Tibial artery (tissue), 4 donors: Measurements from ENCODE around the gene DDC.
"Not testable (repeated sequence)": the region's sequence is repeated elsewhere in the genome, so short reads cannot be mapped to it uniquely, and the experiment has no call there.

ENCODE experiments used
- DNase-seq, 2 donors: peaks; one replicate each; pipeline ENCODE4 v3.0.0-alpha.2; 2019
- H3K27ac ChIP-seq, 2 donors: fragments of 200-600 bp; sonication (generic) in 1 of 2; 1 replicate in 1 of 2; 2 replicates in 1 of 2; pipeline ENCODE4 v1.5.1; 2018 to 2019; ENCODE audit warnings: mild to moderate bottlenecking in 1 of 2
- H3K27me3 ChIP-seq, 2 donors: fragments of 200-600 bp; sonication (generic) in 1 of 2; one replicate each; pipeline versions ENCODE4 v1.5.1 to v1.6.0; 2016 to 2019
- H3K36me3 ChIP-seq, 3 donors: fragments of 200-600 bp; sonication (generic) in 2 of 3; one replicate each; pipeline ENCODE4 v1.5.1; 2016 to 2019; ENCODE audit warnings: mild to moderate bottlenecking in 2 of 3
- H3K4me1 ChIP-seq, 4 donors: fragments of 200-600 bp; sonication (generic) in 2 of 4; 1 replicate in 3 of 4; 2 replicates in 1 of 4; pipeline ENCODE4 v1.5.1; 2016 to 2019
- H3K4me3 ChIP-seq, 2 donors: fragments of 200-600 bp; sonication (generic) in 1 of 2; 1 replicate in 1 of 2; 2 replicates in 1 of 2; pipeline ENCODE4 v1.5.1; 2018 to 2019; ENCODE audit warnings: mild to moderate bottlenecking in 2 of 2
- H3K9me3 ChIP-seq, 3 donors: fragments of 200-600 bp; sonication (generic) in 1 of 3; one replicate each; pipeline ENCODE4 v1.5.1; 2016 to 2019
- CTCF ChIP-seq, 2 experiments: fragments of 200-600 bp in 1 of 2; fragments of 450-650 bp in 1 of 2; IDR thresholded peaks; one replicate each; pipeline ENCODE4 v1.5.1; 2017 to 2019; ENCODE audit warnings: antibody characterized with exemption in 2 of 2, mild to moderate bottlenecking in 1 of 2, moderate library complexity in 1 of 2
- intact Hi-C: fragments of 100-400 bp; cut with DNase I; formaldehyde crosslinking; loops from one replicate; pipeline ENCODE4 v1.15.0; 2023; ENCODE audit warnings: low total_unique reads

The DDC gene

GRCh38 chr7:50531928-50532327, 33.3 kb downstream of the DDC start:
- DNase-seq = no peak
- intact Hi-C loops = no loop called here
- no peaks in the 10 kb centered on the region for H3K9me3 ChIP-seq
- H3K27ac ChIP-seq = no peak overlapping the region
- TF ChIP-seq CTCF (IDR thresholded peaks at IDR 0.05) = no peak
- H3K36me3 ChIP-seq = no peaks in the 10 kb centered on the region
- H3K27me3 ChIP-seq = peaks cover 0 to 18% of the 10 kb centered on the region in 2 donors
- H3K4me1 ChIP-seq = no peaks in the 10 kb centered on the region
- H3K4me3 ChIP-seq = no peak overlapping the region

GRCh38 chr7:50531401-50531911, 33.7 kb downstream of the DDC start:
- no peak for DNase-seq

GRCh38 chr7:50530766-50531165, 34.4 kb downstream of the DDC start:
- Histone ChIP-seq H3K4me3 (no peak overlapping the region), H3K4me1 (no peaks in the 10 kb centered on the region), H3K27me3 (peaks cover 0 to 18% of the 10 kb centered on the region in 2 donors), H3K36me3 (no peaks in the 10 kb centered on the region), H3K9me3 (peaks cover 0 to under 1% (median 0%) of the 10 kb centered on the region in 3 donors), H3K27ac (no peak overlapping the region)
- DNase-seq = no peak
- no peak for TF ChIP-seq CTCF (IDR thresholded peaks at IDR 0.05)
- intact Hi-C loops = no loop called here

More at GRCh38 chr7:50531401-50531911, 33.7 kb downstream of the DDC start:
- Histone ChIP-seq H3K27ac (no peak overlapping the region), H3K36me3 (no peaks in the 10 kb centered on the region), H3K4me3 (no peak overlapping the region), H3K4me1 (no peaks in the 10 kb centered on the region), H3K27me3 (peaks cover 0 to 18% of the 10 kb centered on the region in 2 donors), H3K9me3 (no peaks in the 10 kb centered on the region)
- no peak for TF ChIP-seq CTCF (IDR thresholded peaks at IDR 0.05)
- intact Hi-C loops = no loop called here

GRCh38 chr7:50529093-50529862, 35.9 kb downstream of the DDC start:
- H3K4me1 ChIP-seq = no peaks in the 10 kb centered on the region
- peaks cover 0 to 7% (median 0%) of the 10 kb centered on the region in 3 donors for H3K9me3 ChIP-seq
- H3K36me3 ChIP-seq = no peaks in the 10 kb centered on the region
- H3K27ac ChIP-seq = no peak overlapping the region
- peaks cover 0 to 18% of the 10 kb centered on the region in 2 donors for H3K27me3 ChIP-seq
- no peak overlapping the region for H3K4me3 ChIP-seq
- DNase-seq = no peak
- no peak for TF ChIP-seq CTCF (IDR thresholded peaks at IDR 0.05)
- intact Hi-C loops = no loop called here

GRCh38 chr7:50528266-50529092, 36.7 kb downstream of the DDC start:
- H3K4me3 ChIP-seq = no peak overlapping the region
- no peak for TF ChIP-seq CTCF (IDR thresholded peaks at IDR 0.05)
- H3K36me3 ChIP-seq = no peaks in the 10 kb centered on the region
- no peak for DNase-seq
- peaks cover 0 to 18% of the 10 kb centered on the region in 2 donors for H3K27me3 ChIP-seq
- peaks cover 0 to 7% (median 0%) of the 10 kb centered on the region in 3 donors for H3K9me3 ChIP-seq
- no peaks in the 10 kb centered on the region for H3K4me1 ChIP-seq
- H3K27ac ChIP-seq = no peak overlapping the region
- intact Hi-C loops = no loop called here

- H3K36me3 ChIP-seq, H3K27me3 ChIP-seq, H3K4me1 ChIP-seq, H3K27ac ChIP-seq, H3K4me3 ChIP-seq, H3K9me3 ChIP-seq, DNase-seq, intact Hi-C loops: not testable (repeated sequence)
Observed at GRCh38 chr7:50519350-50519749, 45.9 kb downstream of the DDC start.
